AG04450 (cell line): ENCODE measurements around the gene UBTD1. TPM values are rescaled to one million over a fixed set of nuclear protein-coding genes. Genes with fewer than 3 reads are reported as not detected.

Experiments used
- CTCF ChIA-PET: fragments of 300-600, 350-600 bp; formaldehyde crosslinking; extraction: SDS; loops from one replicate; lab custom pipeline; 2022; ENCODE audit warnings: antibody characterized with exemption, inconsistent platforms; lab: Charles Lee
- POLR2A ChIA-PET: fragments of 350-600 bp; formaldehyde crosslinking; extraction: SDS; loops from one replicate; lab custom pipeline; 2021; ENCODE audit warnings: antibody characterized with exemption, inconsistent platforms; lab: Yijun Ruan, JAX
- DNase-seq: peaks from one replicate; pipeline ENCODE4 v3.0.0-alpha.2; 2011; ENCODE audit warnings: low read depth, low spot score
- H3K27ac ChIP-seq: one replicate; pipeline ENCODE4 v1.5.1; 2012; ENCODE audit warnings: low read depth, low read length, control low read depth
- H3K27me3 ChIP-seq: one replicate; pipeline ENCODE4 v1.6.0; 2012; ENCODE audit warnings: low read length; ENCODE audit not compliant: control insufficient read depth, insufficient read depth
- H3K4me3 ChIP-seq: 2 replicates; pipeline ENCODE4 v1.5.1; 2011; ENCODE audit warnings: mild to moderate bottlenecking, low read depth, low read length, control low read depth
- H3K9me3 ChIP-seq: 2 replicates; pipeline ENCODE4 v1.5.1; 2012; ENCODE audit warnings: low read length; ENCODE audit not compliant: control insufficient read depth, insufficient read depth
- polyA plus RNA-seq: library from polyadenylated mRNA; depleted of rRNA; stranded (reverse); fragments of >200 nt; gene quantifications from 2 replicates; pipeline ENCODE4 v1.2.3, GENCODE V29; 2011
- TF ChIP-seq, protein P1 (sequence below): IDR thresholded peaks from 2 replicates; pipeline ENCODE4 v1.5.1; 2011; ENCODE audit warnings: low read depth, low read length, control low read depth, inconsistent platforms

Gene UBTD1
- polyA plus RNA-seq, 1 experiment, result 15.5 TPM

DNA sequence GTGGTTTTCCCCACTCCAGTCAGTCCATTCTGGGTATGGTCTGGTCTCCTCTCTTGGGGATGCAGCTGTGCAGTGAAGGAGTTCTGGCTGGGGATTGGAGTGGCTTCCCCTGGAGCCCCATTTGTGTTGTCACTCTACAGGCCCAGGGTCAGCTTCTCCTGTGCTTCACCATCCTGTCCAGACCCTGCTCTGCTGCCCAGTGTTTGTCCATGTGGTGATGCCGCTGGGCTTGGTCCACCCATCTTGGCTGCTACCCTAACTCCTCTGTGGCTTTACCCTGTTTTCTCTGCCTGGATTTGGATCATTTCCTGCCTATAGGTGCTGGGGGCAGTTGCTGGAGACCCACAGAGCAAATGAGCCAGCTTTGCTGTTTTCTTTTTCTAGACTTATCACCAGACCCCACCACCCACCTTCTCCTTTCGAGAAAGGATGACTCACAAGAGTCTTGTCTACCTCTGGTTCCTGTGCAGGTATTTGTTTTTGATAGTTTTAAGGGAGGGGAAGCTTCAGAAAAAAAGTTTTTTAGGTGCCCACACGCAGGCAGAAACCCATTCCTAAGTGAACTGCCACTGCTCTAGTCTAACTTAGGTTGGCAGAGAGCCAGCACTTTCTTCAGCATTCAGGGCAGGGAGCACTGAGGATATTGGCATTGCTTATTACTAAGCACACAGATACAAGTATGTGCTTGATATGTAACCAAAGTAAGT lies 44.2 kb upstream of the UBTD1 start:
- TF ChIP-seq, protein P1, sequence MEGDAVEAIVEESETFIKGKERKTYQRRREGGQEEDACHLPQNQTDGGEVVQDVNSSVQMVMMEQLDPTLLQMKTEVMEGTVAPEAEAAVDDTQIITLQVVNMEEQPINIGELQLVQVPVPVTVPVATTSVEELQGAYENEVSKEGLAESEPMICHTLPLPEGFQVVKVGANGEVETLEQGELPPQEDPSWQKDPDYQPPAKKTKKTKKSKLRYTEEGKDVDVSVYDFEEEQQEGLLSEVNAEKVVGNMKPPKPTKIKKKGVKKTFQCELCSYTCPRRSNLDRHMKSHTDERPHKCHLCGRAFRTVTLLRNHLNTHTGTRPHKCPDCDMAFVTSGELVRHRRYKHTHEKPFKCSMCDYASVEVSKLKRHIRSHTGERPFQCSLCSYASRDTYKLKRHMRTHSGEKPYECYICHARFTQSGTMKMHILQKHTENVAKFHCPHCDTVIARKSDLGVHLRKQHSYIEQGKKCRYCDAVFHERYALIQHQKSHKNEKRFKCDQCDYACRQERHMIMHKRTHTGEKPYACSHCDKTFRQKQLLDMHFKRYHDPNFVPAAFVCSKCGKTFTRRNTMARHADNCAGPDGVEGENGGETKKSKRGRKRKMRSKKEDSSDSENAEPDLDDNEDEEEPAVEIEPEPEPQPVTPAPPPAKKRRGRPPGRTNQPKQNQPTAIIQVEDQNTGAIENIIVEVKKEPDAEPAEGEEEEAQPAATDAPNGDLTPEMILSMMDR, result no peak
- H3K4me3 ChIP-seq, result no peak overlapping the region
- CTCF ChIA-PET, result interaction anchor here (2.4 kb wide), 1 partner anchor 10 kb away, joined by 12 read pairs; no protein-coding TSS in a partner anchor
- no peaks in the 10 kb centered on the region for H3K9me3 ChIP-seq
- POLR2A ChIA-PET, result interaction anchor here (0.7 kb wide), 1 partner anchor 114 kb away, joined by 3 read pairs; no protein-coding TSS in a partner anchor
- no peaks in the 10 kb centered on the region for H3K27me3 ChIP-seq
- peak overlapping the region; percentile 52 for H3K27ac ChIP-seq
- DNase-seq, result no peak

DNA sequence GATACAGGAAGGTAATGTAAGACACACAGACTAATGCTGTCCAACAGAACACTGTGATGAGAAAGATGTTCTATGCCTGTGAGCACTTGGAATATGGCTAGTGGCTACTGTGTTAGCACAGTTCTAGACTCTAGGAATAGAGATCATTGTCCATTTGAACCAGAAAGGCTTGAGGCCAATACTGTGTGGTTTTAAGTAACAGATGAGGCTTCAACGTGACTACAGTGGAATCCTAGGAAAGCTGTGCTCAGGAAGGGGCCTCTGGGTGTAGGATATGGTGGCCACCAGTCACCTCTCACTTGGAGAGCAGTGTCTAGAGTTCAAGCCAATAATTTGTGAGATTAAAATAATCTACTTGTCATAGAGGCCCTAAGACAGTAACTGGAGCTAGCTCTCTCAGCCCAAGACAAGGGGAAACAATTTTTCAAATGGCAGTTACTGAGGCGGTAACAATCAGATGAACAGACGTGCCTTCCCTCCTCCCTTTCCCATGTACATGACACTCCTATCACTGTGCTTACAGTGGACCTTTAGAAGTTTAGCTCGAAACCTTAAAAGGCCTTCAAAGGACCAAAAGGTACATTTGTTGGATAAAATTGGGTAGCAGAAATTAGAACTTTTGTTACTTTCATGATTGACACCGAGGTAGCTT lies 42.6 kb upstream of the UBTD1 start:
- CTCF ChIA-PET, result interaction anchor here (0.6 to 2.6 kb wide), 4 partner anchors 8 to 279 kb away, joined by 3 to 12 read pairs (median 6); no protein-coding TSS in a partner anchor
- Histone ChIP-seq H3K9me3 (no peaks in the 10 kb centered on the region), H3K4me3 (no peak overlapping the region), H3K27ac (peak overlapping the region; percentile 2), H3K27me3 (no peaks in the 10 kb centered on the region)
- TF ChIP-seq, protein P1, result no peak
- POLR2A ChIA-PET, result no interaction called here
- no peak for DNase-seq

DNA sequence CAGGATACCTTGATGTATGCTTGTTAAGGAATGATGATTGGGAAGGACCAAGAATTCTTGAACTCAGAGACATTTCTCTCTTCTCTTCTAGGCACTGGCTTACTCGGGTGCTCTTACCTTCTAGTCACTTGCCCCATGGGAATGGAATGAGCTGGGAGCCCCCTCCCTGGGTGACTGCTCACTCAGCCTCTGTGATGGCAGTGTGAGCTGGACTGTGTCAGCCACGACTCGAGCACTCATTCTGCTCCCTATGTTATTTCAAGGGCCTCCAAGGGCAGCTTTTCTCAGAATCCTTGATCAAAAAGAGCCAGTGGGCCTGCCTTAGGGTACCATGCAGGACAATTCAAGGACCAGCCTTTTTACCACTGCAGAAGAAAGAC lies 42.0 kb upstream of the UBTD1 start:
- no peak for DNase-seq
- H3K9me3 ChIP-seq, result no peaks in the 10 kb centered on the region
- ChIA-PET CTCF (interaction anchor here (0.6 to 2.6 kb wide), 3 partner anchors 97 to 270 kb away, joined by 3 to 9 read pairs (median 4); no protein-coding TSS in a partner anchor), POLR2A (no interaction called here)
- no peak overlapping the region for H3K4me3 ChIP-seq
- TF ChIP-seq, protein P1, result no peak
- H3K27me3 ChIP-seq, result no peaks in the 10 kb centered on the region
- H3K27ac ChIP-seq, result no peak overlapping the region

DNA sequence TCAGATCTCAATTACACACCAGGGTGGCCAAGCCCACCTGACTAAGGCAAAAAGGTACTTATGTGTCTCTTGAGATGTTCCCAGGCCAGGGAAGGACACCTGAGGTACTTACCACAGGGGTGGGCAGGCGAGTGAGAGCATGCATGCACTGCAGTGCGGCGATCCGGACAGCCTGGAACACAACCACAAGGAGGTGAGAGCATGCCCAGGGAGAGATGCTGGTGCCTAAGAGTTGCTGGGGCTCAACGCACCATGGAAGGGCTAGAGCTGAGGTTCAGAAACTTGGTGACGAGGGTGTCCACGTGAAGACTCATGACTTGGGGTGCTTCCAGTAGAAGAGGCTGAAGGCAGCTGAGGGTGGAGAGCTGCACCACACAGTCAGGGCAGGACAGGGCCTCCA lies 39.6 kb upstream of the UBTD1 start:
- no peak overlapping the region for H3K4me3 ChIP-seq
- ChIA-PET POLR2A (no interaction called here), CTCF (no interaction called here)
- no peaks in the 10 kb centered on the region for H3K9me3 ChIP-seq
- DNase-seq, result no peak
- H3K27ac ChIP-seq, result no peak overlapping the region
- H3K27me3 ChIP-seq, result no peaks in the 10 kb centered on the region
- TF ChIP-seq, protein P1, result no peak

DNA sequence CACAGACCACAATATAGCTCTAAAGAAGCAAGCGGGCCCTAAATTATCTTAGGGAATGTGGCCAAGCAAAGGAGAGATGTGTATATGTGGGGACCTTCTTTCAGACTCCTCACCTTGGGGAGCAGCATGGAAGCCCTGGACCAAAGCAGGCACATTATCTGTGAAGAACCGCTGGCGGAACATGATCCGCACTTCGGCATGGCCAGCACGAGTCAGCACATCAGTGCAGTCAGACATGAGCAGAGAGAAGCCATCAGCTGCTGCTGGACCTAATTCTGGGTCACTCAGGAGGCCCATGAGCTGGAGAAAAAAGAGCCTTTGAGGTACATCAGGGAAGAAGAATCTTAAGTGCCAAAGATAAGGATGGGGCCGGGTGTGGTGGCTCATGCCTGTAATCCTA lies 38.8 kb upstream of the UBTD1 start:
- TF ChIP-seq, protein P1, result no peak
- CTCF ChIA-PET, result no interaction called here
- DNase-seq, result no peak
- Histone ChIP-seq H3K27ac (no peak overlapping the region), H3K4me3 (no peak overlapping the region), H3K9me3 (no peaks in the 10 kb centered on the region), H3K27me3 (no peaks in the 10 kb centered on the region)
- POLR2A ChIA-PET, result no interaction called here
